Gastrocnemius medialis (tissue), 4 donors: ENCODE results near the gene ABCA13.

Experiments
- POLR2A ChIP-seq, 2 donors: fragments of 450-650 bp; IDR thresholded peaks; one replicate each; pipeline ENCODE4 v1.6.1; 2017; ENCODE audit warnings: antibody characterized with exemption in 2 of 2, mild to moderate bottlenecking in 2 of 2, moderate library complexity in 2 of 2
- TF ChIP-seq, protein P1 (sequence below), 5 experiments: fragments of 450-650 bp in 3 of 5; fragments of 200-600 bp in 2 of 5; sonication (generic) in 2 of 5; IDR thresholded peaks in 4 of 5; conservative IDR thresholded peaks in 1 of 5; 1 replicate in 4 of 5; 2 replicates in 1 of 5; pipeline ENCODE4 v1.5.1; 2016 to 2019; ENCODE audit warnings: antibody characterized with exemption in 5 of 5, mild to moderate bottlenecking in 3 of 5, moderate library complexity in 3 of 5

- no peak for TF ChIP-seq POLR2A (IDR thresholded peaks at IDR 0.05)
- TF ChIP-seq, protein P1, sequence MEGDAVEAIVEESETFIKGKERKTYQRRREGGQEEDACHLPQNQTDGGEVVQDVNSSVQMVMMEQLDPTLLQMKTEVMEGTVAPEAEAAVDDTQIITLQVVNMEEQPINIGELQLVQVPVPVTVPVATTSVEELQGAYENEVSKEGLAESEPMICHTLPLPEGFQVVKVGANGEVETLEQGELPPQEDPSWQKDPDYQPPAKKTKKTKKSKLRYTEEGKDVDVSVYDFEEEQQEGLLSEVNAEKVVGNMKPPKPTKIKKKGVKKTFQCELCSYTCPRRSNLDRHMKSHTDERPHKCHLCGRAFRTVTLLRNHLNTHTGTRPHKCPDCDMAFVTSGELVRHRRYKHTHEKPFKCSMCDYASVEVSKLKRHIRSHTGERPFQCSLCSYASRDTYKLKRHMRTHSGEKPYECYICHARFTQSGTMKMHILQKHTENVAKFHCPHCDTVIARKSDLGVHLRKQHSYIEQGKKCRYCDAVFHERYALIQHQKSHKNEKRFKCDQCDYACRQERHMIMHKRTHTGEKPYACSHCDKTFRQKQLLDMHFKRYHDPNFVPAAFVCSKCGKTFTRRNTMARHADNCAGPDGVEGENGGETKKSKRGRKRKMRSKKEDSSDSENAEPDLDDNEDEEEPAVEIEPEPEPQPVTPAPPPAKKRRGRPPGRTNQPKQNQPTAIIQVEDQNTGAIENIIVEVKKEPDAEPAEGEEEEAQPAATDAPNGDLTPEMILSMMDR (IDR thresholded peaks at IDR 0.05 in 4 of 5, conservative IDR thresholded peaks at IDR 0.05 in 1 of 5) = no peak
Observed at GRCh38 chr7:48149058-48149457, 22.2 kb upstream of the ABCA13 start.
